SK-N-MC (cell line): Measurements from ENCODE around the gene ASTN2.

Experiments
- EZH2 ChIP-seq: fragments of 200-600 bp; sonication (generic); IDR thresholded peaks from one replicate; pipeline ENCODE4 v1.6.1; 2017; ENCODE audit warnings: antibody characterized with exemption
- FOXP2 ChIP-seq: optimal IDR thresholded peaks from 2 replicates; pipeline ENCODE3; 2011; ENCODE audit warnings: mild to moderate bottlenecking, moderate library complexity; ENCODE audit not compliant: insufficient read depth; ENCODE audit errors: extremely low read length, control extremely low read depth
- POLR2AphosphoS5 ChIP-seq: IDR thresholded peaks from 2 replicates; pipeline ENCODE4 v1.6.1; 2012; ENCODE audit warnings: mild to moderate bottlenecking, low read depth, low read length, borderline replicate concordance

GRCh38 chr9:117354244-117354847 lies 60.5 kb downstream of the ASTN2 start:
- no peak for TF ChIP-seq POLR2AphosphoS5
- no peak for TF ChIP-seq EZH2
- no peak for TF ChIP-seq FOXP2
